Measurements from ENCODE around the gene STXBP5.

The STXBP5 gene

GRCh38 chr6:147384737-147385710 lies 180.8 kb downstream of the STXBP5 start:
- no peak for DNase-seq

- DNase-seq = no peak
These were observed 185.2 kb downstream of the STXBP5 start for GRCh38 chr6:147389463-147389862.

- DNase-seq = no peak
These were observed 186.8 kb downstream of the STXBP5 start for GRCh38 chr6:147390909-147391536.

GRCh38 chr6:147392917-147393625 lies 188.9 kb downstream of the STXBP5 start:
- DNase-seq = no peak

GRCh38 chr6:147395158-147395557 lies 190.9 kb downstream of the STXBP5 start:
- no peak for DNase-seq

- no peak for DNase-seq
These were observed 193.1 kb downstream of the STXBP5 start for GRCh38 chr6:147397306-147397705.

GRCh38 chr6:147400968-147401367 lies 196.8 kb downstream of the STXBP5 start:
- DNase-seq = no peak

- no peak for DNase-seq
These were observed 197.6 kb downstream of the STXBP5 start for GRCh38 chr6:147401779-147402178.

GRCh38 chr6:147406783-147407182 lies 202.6 kb downstream of the STXBP5 start:
- no peak for DNase-seq

GRCh38 chr6:147407571-147407970 lies 203.4 kb downstream of the STXBP5 start:
- no peak for DNase-seq

GRCh38 chr6:147416622-147417021 lies 212.4 kb downstream of the STXBP5 start:
- DNase-seq = no peak

- DNase-seq = no peak
These were observed 213.7 kb downstream of the STXBP5 start for GRCh38 chr6:147417954-147418353.

- DNase-seq = no peak
These were observed 214.3 kb downstream of the STXBP5 start for GRCh38 chr6:147418523-147418922.

GRCh38 chr6:147421903-147422302 lies 217.7 kb downstream of the STXBP5 start:
- DNase-seq = no peak

- no peak for DNase-seq
These were observed 218.9 kb downstream of the STXBP5 start for GRCh38 chr6:147423111-147423510.

- DNase-seq = no peak
These were observed 225.6 kb downstream of the STXBP5 start for GRCh38 chr6:147429794-147430193.

GRCh38 chr6:147430811-147431210 lies 226.6 kb downstream of the STXBP5 start:
- no peak for DNase-seq

- DNase-seq = no peak
These were observed 229.9 kb downstream of the STXBP5 start for GRCh38 chr6:147434076-147434475.

GRCh38 chr6:147434516-147434915 lies 230.3 kb downstream of the STXBP5 start:
- DNase-seq = no peak

- no peak for DNase-seq
These were observed 233.4 kb downstream of the STXBP5 start for GRCh38 chr6:147437615-147438014.

- DNase-seq = no peak
These were observed 234.7 kb downstream of the STXBP5 start for GRCh38 chr6:147438758-147439528.

Measured in T-helper 1 cell (primary cell).